GM21619 (cell line): ENCODE measurements around the gene ATP8B4.
A peak's percentile ranks its signal among the peaks of the same experiment; 100 is the strongest.

ENCODE experiments used
- ATAC-seq: cut with Tn5 transposase; IDR thresholded peaks from one replicate; pipeline ENCODE4 v1.9.1; 2021; ENCODE audit not compliant: unreplicated experiment

Gene ATP8B4

GRCh38 chr15:50065279-50065678 lies 53.8 kb downstream of the ATP8B4 start:
- no peak for ATAC-seq

GRCh38 chr15:50064673-50065072 lies 54.4 kb downstream of the ATP8B4 start:
- ATAC-seq, result no peak

GRCh38 chr15:50063226-50063625 lies 55.8 kb downstream of the ATP8B4 start:
- ATAC-seq, result no peak

GRCh38 chr15:50061503-50061902 lies 57.5 kb downstream of the ATP8B4 start:
- ATAC-seq, result no peak

GRCh38 chr15:50059883-50060282 lies 59.1 kb downstream of the ATP8B4 start:
- no peak for ATAC-seq

GRCh38 chr15:50059203-50059772 lies 59.7 kb downstream of the ATP8B4 start:
- no peak for ATAC-seq

GRCh38 chr15:50057905-50058639 lies 61.0 kb downstream of the ATP8B4 start:
- ATAC-seq, result no peak

- no peak for ATAC-seq
These were observed 61.8 kb downstream of the ATP8B4 start for GRCh38 chr15:50057196-50057595.

GRCh38 chr15:50055750-50056157 lies 63.3 kb downstream of the ATP8B4 start:
- ATAC-seq, result no peak

- no peak for ATAC-seq
These were observed 63.7 kb downstream of the ATP8B4 start for GRCh38 chr15:50055332-50055731.

GRCh38 chr15:50053055-50053856 lies 65.8 kb downstream of the ATP8B4 start:
- ATAC-seq, result no peak

GRCh38 chr15:50051811-50052419 lies 67.1 kb downstream of the ATP8B4 start:
- ATAC-seq, result no peak

- no peak for ATAC-seq
These were observed 67.9 kb downstream of the ATP8B4 start for GRCh38 chr15:50050986-50051743.

GRCh38 chr15:50049871-50050270 lies 69.2 kb downstream of the ATP8B4 start:
- ATAC-seq, result no peak

- no peak for ATAC-seq
These were observed 72.2 kb downstream of the ATP8B4 start for GRCh38 chr15:50046867-50047266.

GRCh38 chr15:50046159-50046558 lies 72.9 kb downstream of the ATP8B4 start:
- ATAC-seq, result peak; percentile 87

- ATAC-seq, result no peak
These were observed 74.1 kb downstream of the ATP8B4 start for GRCh38 chr15:50044904-50045303.

- no peak for ATAC-seq
These were observed 74.6 kb downstream of the ATP8B4 start for GRCh38 chr15:50044406-50044805.

GRCh38 chr15:50042775-50043174 lies 76.3 kb downstream of the ATP8B4 start:
- no peak for ATAC-seq

- no peak for ATAC-seq
These were observed 88.6 kb downstream of the ATP8B4 start for GRCh38 chr15:50030456-50030855.

- ATAC-seq, result no peak
These were observed 90.7 kb downstream of the ATP8B4 start for GRCh38 chr15:50028326-50028725.
